CD4-positive, CD25-positive, alpha-beta regulatory T cell (primary cell): ENCODE data around the gene IQCH. TPM values are rescaled to one million over a fixed set of nuclear protein-coding genes. Genes with fewer than 3 reads are reported as not detected.

Experiments used
- ATAC-seq, 2 donors: fragments of 150-1000 bp; cut with Tn5 transposase; one replicate each; pipeline ENCODE4 v1.10.0; 2021; ENCODE audit warnings: low read depth in 2 of 2, moderate number of reproducible peaks in 2 of 2, moderate library complexity in 1 of 2
- DNase-seq, 3 donors: peaks; one replicate each; pipeline versions ENCODE4 v3.0.0 to v3.0.0-alpha.2; 2012 to 2022; ENCODE audit warnings: mixed read lengths in 1 of 3
- H3K27ac ChIP-seq: one replicate; pipeline ENCODE4 v1.7.0; 2013; ENCODE audit warnings: mild to moderate bottlenecking, low read length; ENCODE audit not compliant: insufficient read depth, poor library complexity, severe bottlenecking
- H3K27me3 ChIP-seq: one replicate; pipeline ENCODE4 v1.7.0; 2013; ENCODE audit warnings: low read length; ENCODE audit not compliant: control insufficient read depth, insufficient read depth
- H3K36me3 ChIP-seq: one replicate; pipeline ENCODE4 v1.7.0; 2013; ENCODE audit warnings: mild to moderate bottlenecking, low read length, moderate library complexity; ENCODE audit not compliant: control insufficient read depth, insufficient read depth
- H3K4me1 ChIP-seq: 2 replicates; pipeline ENCODE4 v1.7.0; 2013; ENCODE audit warnings: mild to moderate bottlenecking, low read length; ENCODE audit not compliant: insufficient read depth, control insufficient read depth, poor library complexity, severe bottlenecking
- H3K4me3 ChIP-seq: one replicate; pipeline ENCODE4 v1.7.0; 2013; ENCODE audit warnings: low read depth, mild to moderate bottlenecking, low read length, moderate library complexity
- H3K9me3 ChIP-seq, 2 experiments: 1 replicate in 1 of 2; 2 replicates in 1 of 2; pipeline ENCODE4 v1.7.0; 2013; ENCODE audit warnings: low read length in 2 of 2, mild to moderate bottlenecking in 1 of 2, moderate library complexity in 1 of 2; ENCODE audit not compliant: control insufficient read depth in 2 of 2
- H3K27ac Mint-ChIP-seq, 3 donors: one replicate each; pipeline ENCODE4 v1.8.0; 2020 to 2022; ENCODE audit warnings: mild to moderate bottlenecking in 3 of 3, mixed read lengths in 3 of 3, moderate library complexity in 2 of 3
- H3K27me3 Mint-ChIP-seq: one replicate; pipeline ENCODE4 v1.8.0; 2022; ENCODE audit warnings: mild to moderate bottlenecking, mixed read lengths
- H3K36me3 Mint-ChIP-seq: one replicate; pipeline ENCODE4 v1.8.0; 2020; ENCODE audit warnings: mixed read lengths
- H3K4me1 Mint-ChIP-seq, 4 donors: one replicate each; pipeline ENCODE4 v1.8.0; 2020 to 2022; ENCODE audit warnings: mixed read lengths in 4 of 4, mild to moderate bottlenecking in 1 of 4
- H3K4me3 Mint-ChIP-seq, 4 donors: one replicate each; pipeline ENCODE4 v1.8.0; 2020 to 2022; ENCODE audit warnings: mild to moderate bottlenecking in 4 of 4, mixed read lengths in 4 of 4, moderate library complexity in 3 of 4
- H3K9me3 Mint-ChIP-seq, 7 donors: one replicate each; pipeline ENCODE4 v1.8.0; 2020 to 2022; ENCODE audit warnings: mixed read lengths in 7 of 7, mild to moderate bottlenecking in 3 of 7, moderate library complexity in 2 of 7
- polyA plus RNA-seq, 4 donors: library from polyadenylated mRNA; unstranded; fragments of 300-500 nt; fragmentation: Illumina TruSeq; gene quantifications; one replicate each; pipeline ENCODE4 v1.2.3, GENCODE V29; 2021
- total RNA-seq: library from RNA; stranded (reverse); gene quantifications from one replicate; pipeline ENCODE4 v1.2.3, GENCODE V29; 2022

IQCH gene
- total and polyA plus RNA-seq, 5 donors from 2014 or later = 0.32 to 0.54 (median 0.38) TPM; not detected in 2

DNA sequence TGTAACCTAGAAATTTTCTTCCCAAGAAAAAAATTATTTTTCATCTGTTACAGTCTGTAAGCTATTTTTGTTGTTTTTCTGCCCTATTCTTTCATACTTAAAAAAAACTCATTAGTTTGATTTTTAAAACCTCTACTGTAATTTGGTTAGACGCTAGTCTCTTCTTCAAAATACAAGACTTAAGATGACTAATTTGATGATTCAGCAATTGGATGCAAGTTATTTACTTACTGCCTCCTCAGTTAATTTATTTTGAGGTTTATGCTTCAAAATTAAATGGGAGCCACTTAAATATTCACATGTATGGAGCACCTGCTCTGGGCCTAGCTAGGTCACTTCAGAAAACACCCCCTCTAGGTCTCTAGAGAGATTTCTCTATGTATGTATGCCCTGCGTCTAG lies 132.4 kb downstream of the IQCH start:
- no peaks in the 10 kb centered on the region for H3K9me3 Mint-ChIP-seq
- Histone ChIP-seq H3K27ac (no peak overlapping the region), H3K27me3 (peaks cover 18% of the 10 kb centered on the region), H3K4me1 (no peaks in the 10 kb centered on the region), H3K36me3 (no peaks in the 10 kb centered on the region), H3K9me3 (no peaks in the 10 kb centered on the region), H3K4me3 (no peak overlapping the region)
- ATAC-seq (no peak), DNase-seq (no peak)
- no peak overlapping the region for H3K27ac Mint-ChIP-seq
- no peak overlapping the region for H3K4me3 Mint-ChIP-seq
- no peaks in the 10 kb centered on the region for H3K36me3 Mint-ChIP-seq
- H3K27me3 Mint-ChIP-seq = peaks cover 26% of the 10 kb centered on the region
- no peaks in the 10 kb centered on the region for H3K4me1 Mint-ChIP-seq

DNA sequence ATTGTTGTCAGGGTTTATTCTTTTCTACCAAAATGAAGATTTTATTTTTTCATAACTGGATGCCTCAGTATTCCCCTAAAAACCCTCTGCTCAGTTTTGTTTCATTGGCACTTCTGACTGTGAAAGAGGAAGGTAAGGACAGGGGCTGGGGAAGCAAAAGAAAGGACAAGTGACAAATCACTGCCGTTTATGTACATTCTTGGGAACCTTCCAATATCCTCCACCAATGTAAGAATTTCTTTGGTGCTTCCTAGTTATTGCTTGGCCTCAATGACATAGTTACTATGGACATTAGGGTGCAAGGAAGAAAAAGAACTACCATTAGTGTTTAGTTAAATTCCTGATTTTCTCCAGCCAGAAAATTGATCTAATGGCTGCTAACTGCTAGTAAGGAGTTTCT lies 135.4 kb downstream of the IQCH start:
- Histone ChIP-seq H3K27me3 (peaks cover 14% of the 10 kb centered on the region), H3K4me3 (no peak overlapping the region), H3K9me3 (no peaks in the 10 kb centered on the region), H3K27ac (no peak overlapping the region), H3K4me1 (no peaks in the 10 kb centered on the region), H3K36me3 (no peaks in the 10 kb centered on the region)
- Mint-ChIP-seq H3K4me3 (no peak overlapping the region), H3K9me3 (no peaks in the 10 kb centered on the region), H3K4me1 (no peaks in the 10 kb centered on the region), H3K27me3 (peaks cover 16% of the 10 kb centered on the region), H3K27ac (no peak overlapping the region), H3K36me3 (no peaks in the 10 kb centered on the region)
- DNase-seq (no peak), ATAC-seq (no peak)

DNA sequence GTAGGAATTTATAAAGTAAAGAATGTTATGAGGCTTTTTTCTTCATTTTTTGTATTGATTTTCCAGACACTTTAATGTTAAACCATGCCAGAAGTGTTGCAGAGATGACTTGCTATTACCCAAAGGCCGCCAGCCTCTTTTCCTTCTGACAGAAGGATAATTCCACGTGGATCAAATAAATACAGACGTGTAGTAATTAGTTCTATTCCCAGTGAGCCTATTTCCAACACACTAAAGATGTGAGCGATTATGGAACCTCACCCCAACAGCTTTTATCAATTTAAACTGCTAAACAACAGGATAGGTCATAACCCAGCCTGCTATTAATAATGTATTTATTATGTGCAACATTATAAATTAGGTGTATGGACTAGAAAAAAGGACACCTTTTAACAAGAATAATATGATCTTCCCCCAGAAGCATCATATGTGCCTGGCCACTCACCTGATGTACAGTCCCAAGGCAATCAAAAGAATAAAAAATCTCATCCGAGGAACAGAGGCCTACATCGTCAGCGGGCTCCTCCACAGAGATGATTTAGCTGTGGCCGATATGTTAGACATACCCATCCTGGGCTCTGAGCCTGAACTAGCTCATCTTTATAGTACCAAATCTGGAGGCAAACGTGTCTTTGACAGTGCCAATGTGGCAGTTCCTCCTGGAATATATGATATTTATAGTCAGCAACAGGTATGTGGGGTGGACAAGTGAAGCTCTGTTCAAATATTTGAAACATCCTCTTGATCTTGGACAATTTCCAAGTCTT lies 140.5 kb downstream of the IQCH start:
- no peak for ATAC-seq
- H3K9me3 ChIP-seq = no peaks in the 10 kb centered on the region
- H3K27ac ChIP-seq = no peak overlapping the region
- Mint-ChIP-seq H3K9me3 (no peaks in the 10 kb centered on the region), H3K36me3 (no peaks in the 10 kb centered on the region), H3K4me3 (no peak overlapping the region), H3K27me3 (peaks cover 6% of the 10 kb centered on the region), H3K4me1 (no peaks in the 10 kb centered on the region), H3K27ac (no peak overlapping the region)
- H3K27me3 ChIP-seq = peaks cover 4% of the 10 kb centered on the region
- no peak overlapping the region for H3K4me3 ChIP-seq
- no peaks in the 10 kb centered on the region for H3K36me3 ChIP-seq
- no peak for DNase-seq
- H3K4me1 ChIP-seq = no peaks in the 10 kb centered on the region

DNA sequence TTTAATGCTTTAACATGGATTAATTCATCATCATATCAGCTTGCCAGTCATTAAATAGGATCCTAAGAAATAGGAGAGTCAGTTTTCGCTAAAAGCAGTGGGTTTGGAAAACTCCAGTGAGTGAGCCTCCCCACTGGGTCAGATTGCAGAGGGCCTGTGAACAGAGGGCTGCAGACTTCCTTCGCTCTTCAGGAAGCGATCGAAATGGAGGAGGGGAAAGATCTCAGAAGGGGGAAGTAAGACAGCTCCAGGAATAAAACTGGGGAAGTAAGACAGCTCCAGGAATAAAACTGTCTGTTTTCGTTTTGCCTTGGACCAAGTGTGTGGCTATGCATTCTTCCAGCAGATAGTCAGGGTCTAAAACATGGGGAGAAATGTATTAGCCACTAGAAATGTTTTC lies 141.5 kb downstream of the IQCH start:
- DNase-seq = no peak
- H3K36me3 ChIP-seq = no peaks in the 10 kb centered on the region
- no peak for ATAC-seq
- no peak overlapping the region for H3K4me3 ChIP-seq
- H3K9me3 Mint-ChIP-seq = no peaks in the 10 kb centered on the region
- H3K27me3 Mint-ChIP-seq = peaks cover 6% of the 10 kb centered on the region
- H3K27me3 ChIP-seq = peaks cover 4% of the 10 kb centered on the region
- H3K27ac ChIP-seq = no peak overlapping the region
- H3K9me3 ChIP-seq = no peaks in the 10 kb centered on the region
- no peaks in the 10 kb centered on the region for H3K36me3 Mint-ChIP-seq
- no peak overlapping the region for H3K27ac Mint-ChIP-seq
- H3K4me1 Mint-ChIP-seq = no peaks in the 10 kb centered on the region
- no peaks in the 10 kb centered on the region for H3K4me1 ChIP-seq
- H3K4me3 Mint-ChIP-seq = no peak overlapping the region

DNA sequence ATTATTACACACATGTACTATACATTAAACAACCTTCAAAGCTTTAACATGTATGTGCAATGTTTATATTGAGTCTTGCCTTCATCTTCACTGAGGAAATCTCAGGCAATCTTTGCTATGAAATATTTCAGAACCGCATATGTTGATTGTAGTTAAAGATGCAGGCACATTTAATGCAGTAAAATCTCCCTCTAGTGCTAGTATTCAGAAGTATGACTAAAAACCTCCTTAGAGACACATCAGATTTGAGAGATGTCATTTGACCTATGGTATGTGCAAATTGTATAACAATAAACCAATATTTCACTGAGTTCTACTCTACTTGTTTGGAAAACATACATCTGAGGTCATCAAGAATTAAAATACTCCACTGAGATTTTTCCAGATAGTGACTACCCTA lies 142.6 kb downstream of the IQCH start:
- peaks cover 6% of the 10 kb centered on the region for H3K27me3 Mint-ChIP-seq
- Histone ChIP-seq H3K4me1 (no peaks in the 10 kb centered on the region), H3K36me3 (no peaks in the 10 kb centered on the region), H3K9me3 (no peaks in the 10 kb centered on the region), H3K27me3 (no peaks in the 10 kb centered on the region), H3K27ac (no peak overlapping the region), H3K4me3 (no peak overlapping the region)
- no peaks in the 10 kb centered on the region for H3K4me1 Mint-ChIP-seq
- H3K4me3 Mint-ChIP-seq = no peak overlapping the region
- H3K36me3 Mint-ChIP-seq = no peaks in the 10 kb centered on the region
- no peaks in the 10 kb centered on the region for H3K9me3 Mint-ChIP-seq
- no peak overlapping the region for H3K27ac Mint-ChIP-seq
- no peak for DNase-seq
- ATAC-seq = no peak

DNA sequence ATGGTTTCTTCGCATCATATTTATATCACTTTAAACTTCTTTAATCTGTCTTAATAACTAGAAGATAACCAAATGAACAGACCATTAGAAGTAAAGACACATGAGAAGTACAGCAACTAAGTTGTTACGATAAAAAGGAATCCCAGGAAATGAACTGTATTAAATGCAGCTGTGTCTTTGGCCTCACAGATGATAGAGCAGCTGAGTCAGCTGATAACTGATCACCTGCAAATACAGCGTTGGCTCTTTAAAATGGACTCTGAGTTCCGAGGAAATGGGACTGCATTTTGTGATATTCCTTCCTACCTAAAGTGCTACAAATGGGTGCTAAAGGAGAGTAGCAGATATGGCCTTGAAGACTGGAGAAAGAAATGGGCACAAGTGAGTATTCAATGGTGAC lies 145.3 kb downstream of the IQCH start:
- Mint-ChIP-seq H3K27ac (no peak overlapping the region), H3K4me3 (no peak overlapping the region), H3K4me1 (no peaks in the 10 kb centered on the region), H3K27me3 (peaks cover 17% of the 10 kb centered on the region), H3K9me3 (no peaks in the 10 kb centered on the region), H3K36me3 (no peaks in the 10 kb centered on the region)
- DNase-seq (no peak), ATAC-seq (no peak)
- no peaks in the 10 kb centered on the region for H3K4me1 ChIP-seq
- no peaks in the 10 kb centered on the region for H3K9me3 ChIP-seq
- H3K4me3 ChIP-seq = no peak overlapping the region
- peaks cover 2% of the 10 kb centered on the region for H3K27me3 ChIP-seq
- H3K36me3 ChIP-seq = no peaks in the 10 kb centered on the region
- H3K27ac ChIP-seq = no peak overlapping the region

DNA sequence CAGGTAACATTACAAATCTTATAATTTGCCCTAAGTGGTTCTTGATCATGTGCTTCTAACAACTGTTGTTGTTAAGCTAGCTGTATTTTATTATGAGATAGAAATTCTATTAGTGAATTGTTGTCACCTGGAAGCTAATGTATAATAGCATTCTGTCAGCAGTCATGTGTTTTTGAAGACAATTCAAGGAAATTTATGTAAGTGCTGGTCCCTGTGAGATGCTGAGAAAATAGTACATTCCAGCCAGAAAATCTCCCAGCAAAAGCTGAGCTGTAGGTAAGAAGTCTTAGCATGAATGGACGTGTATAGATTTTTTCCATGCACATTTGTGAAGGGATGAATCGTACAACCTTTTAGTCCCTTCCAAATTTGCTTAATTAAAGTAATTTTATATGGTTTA lies 146.3 kb downstream of the IQCH start:
- H3K4me1 Mint-ChIP-seq = no peaks in the 10 kb centered on the region
- Histone ChIP-seq H3K9me3 (no peaks in the 10 kb centered on the region), H3K36me3 (no peaks in the 10 kb centered on the region), H3K27ac (no peak overlapping the region), H3K27me3 (peaks cover 2% of the 10 kb centered on the region), H3K4me3 (no peak overlapping the region), H3K4me1 (no peaks in the 10 kb centered on the region)
- H3K4me3 Mint-ChIP-seq = no peak overlapping the region
- H3K27me3 Mint-ChIP-seq = peaks cover 17% of the 10 kb centered on the region
- no peaks in the 10 kb centered on the region for H3K36me3 Mint-ChIP-seq
- no peaks in the 10 kb centered on the region for H3K9me3 Mint-ChIP-seq
- no peak overlapping the region for H3K27ac Mint-ChIP-seq
- ATAC-seq (no peak), DNase-seq (no peak)

DNA sequence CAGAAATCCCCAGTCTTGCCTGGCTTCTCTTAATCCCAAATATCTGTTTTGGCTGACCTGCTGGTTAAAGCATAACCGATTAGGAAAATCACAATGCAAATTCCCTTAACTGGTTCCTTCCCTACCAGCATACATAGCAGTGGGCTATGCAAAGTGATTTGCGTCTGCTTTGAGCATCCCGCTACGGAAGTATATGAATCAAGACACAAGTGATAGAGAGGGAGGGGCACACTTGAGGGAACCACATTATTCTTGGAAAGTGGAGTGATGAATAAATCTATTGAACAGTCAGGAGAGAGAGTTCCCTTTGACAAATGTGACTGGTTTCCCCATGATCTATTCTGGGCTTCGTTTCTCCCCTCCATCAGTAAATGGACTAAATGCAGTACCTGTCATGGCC lies 146.8 kb downstream of the IQCH start:
- H3K4me1 Mint-ChIP-seq = no peaks in the 10 kb centered on the region
- DNase-seq (no peak), ATAC-seq (no peak)
- no peak overlapping the region for H3K4me3 Mint-ChIP-seq
- Histone ChIP-seq H3K4me3 (no peak overlapping the region), H3K4me1 (no peaks in the 10 kb centered on the region), H3K27me3 (peaks cover 2% of the 10 kb centered on the region), H3K36me3 (no peaks in the 10 kb centered on the region), H3K9me3 (no peaks in the 10 kb centered on the region), H3K27ac (no peak overlapping the region)
- H3K27me3 Mint-ChIP-seq = peaks cover 12% of the 10 kb centered on the region
- H3K27ac Mint-ChIP-seq = no peak overlapping the region
- H3K36me3 Mint-ChIP-seq = no peaks in the 10 kb centered on the region
- H3K9me3 Mint-ChIP-seq = no peaks in the 10 kb centered on the region
